GM18873 (cell line): ENCODE results near the gene SEM1.
A peak's percentile ranks its signal among the peaks of the same experiment; 100 is the strongest.
"Not testable (repeated sequence)": the region's sequence is repeated elsewhere in the genome, so short reads cannot be mapped to it uniquely, and the experiment has no call there.

Experiments used
- ATAC-seq: cut with Tn5 transposase; IDR thresholded peaks from one replicate; pipeline ENCODE4 v1.9.1; 2021; ENCODE audit warnings: mild to moderate bottlenecking, moderate library complexity, moderate number of reproducible peaks; ENCODE audit not compliant: unreplicated experiment, low FRiP score

The SEM1 gene

DNA sequence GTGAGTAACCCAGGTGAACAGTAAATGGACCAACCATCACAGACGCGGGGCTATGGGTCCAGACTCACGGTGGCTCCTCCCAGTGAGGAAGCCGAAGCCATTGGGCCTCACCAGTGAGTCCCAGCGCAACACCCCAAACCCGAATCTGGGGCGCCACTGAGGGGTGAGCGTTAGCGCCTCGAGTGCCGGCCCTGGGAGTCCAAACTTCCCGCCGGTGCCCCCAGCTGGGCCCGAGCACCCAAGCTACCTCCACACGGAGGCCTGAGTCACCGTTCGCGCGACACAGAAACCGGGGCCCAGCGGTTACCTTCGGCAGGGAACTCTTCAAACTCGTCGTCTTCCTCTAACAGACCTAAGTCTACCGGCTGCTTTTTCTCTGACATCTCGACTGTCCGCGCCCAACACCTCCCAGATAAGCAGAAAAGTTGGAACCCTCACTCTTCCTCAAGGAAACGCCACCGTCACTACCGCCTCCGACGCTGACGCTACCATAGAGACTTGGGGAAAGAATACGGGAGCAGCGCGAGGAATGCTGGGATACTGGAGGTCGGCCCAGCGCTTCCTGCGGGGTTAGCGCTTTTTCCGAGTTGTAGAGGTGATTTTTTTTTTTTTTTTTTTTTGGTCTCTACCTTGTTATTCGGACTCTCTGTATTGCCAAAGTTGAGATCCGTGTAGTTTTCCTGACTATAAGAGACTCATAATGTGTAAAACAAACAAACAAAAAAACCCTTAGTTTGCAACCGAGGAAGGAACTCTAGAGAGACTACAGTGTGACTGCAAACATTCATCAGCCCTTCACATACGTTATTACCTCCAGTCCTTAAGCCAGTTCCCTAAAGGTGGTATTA, at the start of gene SEM1:
TSS of gene SEM1 (minus strand) at position 466 of the 848 bp plus-strand sequence. CDS start at position 383, 83 bp downstream.
- peak; percentile 91 for ATAC-seq

GRCh38 chr7:96757880-96758279, 48.2 kb upstream of the SEM1 start:
- not testable (repeated sequence) for ATAC-seq

DNA sequence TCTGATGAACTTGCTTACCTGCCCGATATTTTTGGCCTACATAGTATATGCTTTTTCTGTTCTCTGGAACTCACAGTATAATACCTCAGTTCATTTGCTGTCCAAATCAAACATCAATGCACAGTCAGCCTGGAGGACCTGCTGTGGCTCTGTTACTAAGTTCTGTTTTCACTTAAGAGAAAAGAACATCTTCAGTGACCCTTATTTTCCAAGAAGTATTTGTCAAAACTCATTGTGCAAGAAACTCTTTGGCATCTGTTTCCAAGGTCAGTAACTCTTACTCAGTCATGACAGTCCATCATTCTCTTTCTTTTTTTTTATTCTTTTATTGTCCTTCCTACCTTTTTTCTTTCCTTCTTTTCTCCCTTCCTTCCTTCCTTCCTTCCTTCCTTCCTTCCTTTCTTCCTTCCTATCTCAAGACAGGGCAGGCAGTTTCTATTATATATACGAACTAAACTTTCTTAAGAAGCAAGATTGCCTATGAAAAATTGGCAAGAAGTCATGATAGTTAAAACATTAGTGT, 37.8 kb upstream of the SEM1 start:
- no peak for ATAC-seq

GRCh38 chr7:96740130-96740529, 30.5 kb upstream of the SEM1 start:
- no peak for ATAC-seq

GRCh38 chr7:96739609-96740008, 30.0 kb upstream of the SEM1 start:
- no peak for ATAC-seq

DNA sequence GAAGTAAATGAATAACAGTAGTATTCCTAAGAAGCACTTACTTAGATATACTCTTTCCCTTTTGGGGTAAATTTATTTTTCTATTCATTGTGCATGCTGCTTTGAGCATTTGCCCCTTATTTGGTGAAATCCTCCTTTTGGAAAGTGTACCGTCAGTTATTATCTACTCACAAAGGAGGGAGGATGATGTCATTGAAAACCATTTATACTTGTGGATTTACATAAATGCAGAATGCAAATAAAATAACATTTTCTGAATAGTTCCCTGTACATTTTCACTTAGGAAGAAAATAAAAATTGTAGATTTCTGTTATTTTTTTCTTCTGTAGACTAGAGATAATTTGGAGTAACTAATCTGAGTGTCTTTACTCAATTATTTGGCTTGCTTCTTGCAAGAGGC, 29.5 kb upstream of the SEM1 start:
- no peak for ATAC-seq

DNA sequence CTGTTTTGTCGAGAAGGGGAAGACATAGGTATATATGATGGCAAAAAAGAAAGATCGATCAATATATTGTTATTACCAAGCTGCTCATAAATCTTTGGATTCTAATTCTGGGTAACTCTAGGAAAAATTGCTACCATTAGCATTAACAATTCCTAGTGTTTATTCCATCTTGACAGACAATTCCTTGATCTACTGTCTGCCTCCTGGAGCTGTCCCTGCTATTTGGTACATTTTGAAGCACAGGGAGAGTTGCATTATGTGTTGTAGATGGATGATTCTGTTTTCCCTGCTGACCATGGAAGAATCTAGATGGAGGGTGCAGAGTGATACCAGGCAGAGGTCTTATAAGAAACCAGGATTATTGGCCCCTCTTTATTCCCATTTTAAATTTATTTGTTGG, 29.1 kb upstream of the SEM1 start:
- ATAC-seq: no peak

- no peak for ATAC-seq
Measured at GRCh38 chr7:96737545-96738050, 28.0 kb upstream of the SEM1 start.

DNA sequence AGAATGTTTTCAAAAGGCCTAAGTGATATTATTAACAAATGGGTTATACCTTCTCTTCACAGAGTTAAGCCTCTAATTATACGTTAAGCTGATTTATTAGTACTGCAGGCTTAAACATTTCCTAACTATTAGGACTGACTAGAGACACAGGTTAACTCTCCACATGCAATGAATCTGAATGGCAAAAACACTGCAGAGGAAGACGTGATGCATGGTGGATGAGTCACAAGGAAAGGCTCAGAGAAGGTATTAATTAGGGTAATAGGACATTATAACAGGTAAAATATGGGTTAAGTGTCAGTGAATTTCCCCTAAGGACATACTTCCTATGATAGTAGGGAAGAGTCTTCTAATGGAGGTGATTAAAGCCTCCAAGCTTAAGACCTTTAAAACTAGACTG, 24.7 kb upstream of the SEM1 start:
- no peak for ATAC-seq

DNA sequence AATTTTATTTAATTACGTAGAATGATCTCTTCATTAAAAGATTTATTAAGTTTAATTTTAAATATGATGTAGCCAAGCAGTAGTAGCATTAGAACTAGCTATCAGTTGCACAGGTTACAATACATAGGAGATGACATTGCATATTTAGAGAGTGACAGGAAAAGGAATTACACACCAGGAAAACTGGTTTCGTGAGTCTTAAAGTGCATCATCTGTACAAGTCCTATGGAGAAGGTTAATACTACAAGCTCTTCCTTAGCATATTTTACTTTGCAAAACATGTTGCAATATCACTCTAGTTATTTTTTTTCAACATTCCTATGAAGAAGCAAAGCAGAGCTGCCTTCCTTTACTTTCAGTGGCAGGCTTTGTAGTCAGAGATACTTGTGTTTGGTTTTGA, 20.2 kb upstream of the SEM1 start:
- no peak for ATAC-seq

- ATAC-seq: no peak
Measured at GRCh38 chr7:96728139-96728538, 18.5 kb upstream of the SEM1 start.

DNA sequence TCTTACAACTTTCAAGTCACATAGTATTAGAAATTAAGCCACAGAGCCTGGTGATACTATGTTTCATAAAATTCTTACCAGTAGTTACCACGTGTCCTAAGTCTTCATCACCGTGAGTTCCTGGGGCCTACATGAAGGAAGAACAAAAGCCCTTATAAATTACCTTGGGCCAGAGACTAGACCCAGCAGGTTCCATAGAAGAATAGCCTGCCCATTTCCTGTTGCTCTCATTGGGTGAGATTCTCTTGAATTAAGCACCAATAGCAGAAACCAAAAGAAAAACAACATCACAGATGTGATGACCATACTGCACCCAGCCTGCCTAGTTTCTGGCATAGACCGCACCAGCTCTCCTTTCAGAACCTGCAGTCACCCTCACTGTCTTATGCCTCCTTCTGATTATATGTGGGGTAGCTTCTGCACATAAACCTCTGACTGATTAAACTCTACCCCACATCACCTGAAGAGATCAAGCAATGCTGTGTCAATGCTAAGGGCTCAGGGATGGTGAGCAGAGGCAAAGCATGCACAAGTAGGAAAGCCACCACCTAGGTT, 18.0 kb upstream of the SEM1 start:
- ATAC-seq: no peak

GRCh38 chr7:96723622-96724021, 14.0 kb upstream of the SEM1 start:
- ATAC-seq: no peak

DNA sequence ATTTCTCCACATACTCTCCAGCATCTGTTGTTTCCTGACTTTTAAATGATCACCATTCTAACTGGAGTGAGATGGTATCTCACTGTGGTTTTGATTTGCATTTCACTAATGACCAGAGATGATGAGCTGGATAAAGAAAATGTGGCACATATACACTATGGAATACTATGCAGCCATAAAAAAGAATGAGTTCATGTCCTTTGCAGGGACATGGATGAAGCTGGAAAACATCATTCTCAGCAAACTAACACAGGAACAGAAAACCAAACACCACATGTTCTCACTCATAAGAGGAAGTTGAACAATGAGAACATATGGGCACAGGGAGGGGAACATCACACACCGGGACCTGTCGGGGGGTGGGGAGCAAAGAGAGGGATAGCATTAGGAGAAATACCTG, 13.3 kb upstream of the SEM1 start:
- not testable (repeated sequence) for ATAC-seq

- ATAC-seq: no peak
Measured at GRCh38 chr7:96720843-96721242, 11.2 kb upstream of the SEM1 start.

DNA sequence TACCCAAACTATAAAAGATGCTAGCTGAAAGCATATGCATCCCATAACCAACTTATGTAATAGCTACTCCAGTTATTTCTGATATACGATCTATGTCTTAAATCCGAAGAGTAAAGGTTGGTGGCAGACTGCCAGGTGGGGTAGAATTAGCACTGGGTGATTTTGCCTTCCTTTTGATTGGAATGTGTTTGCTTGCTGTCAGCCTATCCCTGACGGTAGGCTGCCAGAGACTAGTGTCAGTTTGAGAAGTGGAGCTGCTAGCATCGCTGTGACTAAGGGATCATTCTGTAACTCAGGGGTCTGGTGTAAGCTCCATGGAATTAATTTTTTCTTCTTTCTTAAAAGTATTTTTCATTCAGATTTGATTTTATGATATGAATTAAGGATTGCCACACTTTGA, 9.5 kb upstream of the SEM1 start:
- ATAC-seq: no peak

- ATAC-seq: no peak
Measured at GRCh38 chr7:96718107-96719003, 8.7 kb upstream of the SEM1 start.

GRCh38 chr7:96713037-96713436, 3.4 kb upstream of the SEM1 start:
- no peak for ATAC-seq

- ATAC-seq: no peak
Measured at GRCh38 chr7:96710544-96710943, 898 bp upstream of the SEM1 start.

DNA sequence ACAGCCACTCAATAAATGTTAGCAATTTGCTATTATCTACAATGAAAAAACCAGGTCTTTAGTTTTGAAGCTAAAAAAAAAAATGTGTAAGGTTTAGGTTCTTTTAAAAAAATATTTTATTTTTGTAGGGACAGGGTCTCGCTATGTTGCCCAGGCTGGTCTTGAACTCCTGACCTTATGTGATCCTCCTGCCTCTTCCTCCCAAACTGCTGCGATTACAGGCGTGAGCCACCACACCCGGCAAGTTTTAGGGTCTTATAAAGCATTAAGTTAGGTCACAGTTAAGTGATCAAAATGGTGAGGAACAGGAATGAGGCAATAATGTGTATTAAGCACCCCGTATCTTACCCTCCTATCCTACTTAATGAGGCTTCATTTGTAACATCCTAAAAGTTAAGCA, 774 bp downstream of the SEM1 start:
- peak; percentile 15 for ATAC-seq
